Measurements from ENCODE around the gene CAMK2A. TPM values are rescaled to one million over a fixed set of nuclear protein-coding genes. Genes with fewer than 3 reads are reported as not detected.

CAMK2A gene
- total RNA-seq, 6 experiments from 2014 or later = 0.09 to 0.64 (median 0.18) TPM

DNA sequence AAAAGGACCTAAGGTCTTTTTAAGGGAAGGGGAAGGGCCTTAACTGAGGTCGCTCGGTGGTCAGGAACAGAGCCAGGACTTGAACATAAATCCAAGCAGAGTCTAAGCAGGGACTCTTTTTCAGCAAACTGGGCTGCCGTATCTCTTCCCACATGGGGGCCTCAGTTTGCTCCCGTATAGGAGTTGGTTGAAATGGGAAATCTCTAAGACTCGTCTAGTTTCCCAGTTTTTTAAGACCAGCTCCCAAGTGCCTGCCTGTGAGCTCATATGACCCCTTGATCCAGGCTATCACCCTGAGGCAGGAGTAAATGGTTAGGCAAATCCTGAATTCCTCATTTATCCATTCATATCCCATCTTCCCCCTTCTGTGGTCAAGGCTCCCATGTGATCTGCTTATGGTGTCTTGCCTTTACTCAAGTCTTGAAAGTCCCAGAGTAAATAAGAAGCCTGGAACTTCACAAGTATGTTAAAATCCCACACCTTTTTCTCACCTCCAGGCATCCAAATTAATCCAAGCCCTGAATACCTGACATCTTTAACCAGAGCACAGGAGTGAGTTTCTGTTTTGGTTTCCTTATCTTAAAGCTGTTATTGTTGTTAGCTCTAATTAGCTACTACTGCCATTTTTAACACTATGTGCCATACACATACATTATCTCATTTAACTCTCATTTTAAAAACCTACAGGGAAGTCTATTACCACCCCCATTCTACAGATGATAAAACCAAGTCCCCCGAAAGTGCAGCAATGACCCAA lies 10.2 kb upstream of the CAMK2A start:
- Mint-ChIP-seq H3K36me3 (ENCODE audit: low read depth) (no peaks in the 10 kb centered on the region), H3K27ac (peak overlapping the region; percentile 96), H3K9me3 (no peaks in the 10 kb centered on the region), H3K27me3 (ENCODE audit: insufficient read depth) (no peaks in the 10 kb centered on the region), H3K4me3 (peak overlapping the region; percentile 56), H3K4me1 (ENCODE audit: low read depth) (peaks cover 71% of the 10 kb centered on the region)
- DNase-seq = peak; percentile 25
- TF ChIP-seq, protein P1, sequence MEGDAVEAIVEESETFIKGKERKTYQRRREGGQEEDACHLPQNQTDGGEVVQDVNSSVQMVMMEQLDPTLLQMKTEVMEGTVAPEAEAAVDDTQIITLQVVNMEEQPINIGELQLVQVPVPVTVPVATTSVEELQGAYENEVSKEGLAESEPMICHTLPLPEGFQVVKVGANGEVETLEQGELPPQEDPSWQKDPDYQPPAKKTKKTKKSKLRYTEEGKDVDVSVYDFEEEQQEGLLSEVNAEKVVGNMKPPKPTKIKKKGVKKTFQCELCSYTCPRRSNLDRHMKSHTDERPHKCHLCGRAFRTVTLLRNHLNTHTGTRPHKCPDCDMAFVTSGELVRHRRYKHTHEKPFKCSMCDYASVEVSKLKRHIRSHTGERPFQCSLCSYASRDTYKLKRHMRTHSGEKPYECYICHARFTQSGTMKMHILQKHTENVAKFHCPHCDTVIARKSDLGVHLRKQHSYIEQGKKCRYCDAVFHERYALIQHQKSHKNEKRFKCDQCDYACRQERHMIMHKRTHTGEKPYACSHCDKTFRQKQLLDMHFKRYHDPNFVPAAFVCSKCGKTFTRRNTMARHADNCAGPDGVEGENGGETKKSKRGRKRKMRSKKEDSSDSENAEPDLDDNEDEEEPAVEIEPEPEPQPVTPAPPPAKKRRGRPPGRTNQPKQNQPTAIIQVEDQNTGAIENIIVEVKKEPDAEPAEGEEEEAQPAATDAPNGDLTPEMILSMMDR (IDR thresholded peaks at IDR 0.05) = no peak

DNA sequence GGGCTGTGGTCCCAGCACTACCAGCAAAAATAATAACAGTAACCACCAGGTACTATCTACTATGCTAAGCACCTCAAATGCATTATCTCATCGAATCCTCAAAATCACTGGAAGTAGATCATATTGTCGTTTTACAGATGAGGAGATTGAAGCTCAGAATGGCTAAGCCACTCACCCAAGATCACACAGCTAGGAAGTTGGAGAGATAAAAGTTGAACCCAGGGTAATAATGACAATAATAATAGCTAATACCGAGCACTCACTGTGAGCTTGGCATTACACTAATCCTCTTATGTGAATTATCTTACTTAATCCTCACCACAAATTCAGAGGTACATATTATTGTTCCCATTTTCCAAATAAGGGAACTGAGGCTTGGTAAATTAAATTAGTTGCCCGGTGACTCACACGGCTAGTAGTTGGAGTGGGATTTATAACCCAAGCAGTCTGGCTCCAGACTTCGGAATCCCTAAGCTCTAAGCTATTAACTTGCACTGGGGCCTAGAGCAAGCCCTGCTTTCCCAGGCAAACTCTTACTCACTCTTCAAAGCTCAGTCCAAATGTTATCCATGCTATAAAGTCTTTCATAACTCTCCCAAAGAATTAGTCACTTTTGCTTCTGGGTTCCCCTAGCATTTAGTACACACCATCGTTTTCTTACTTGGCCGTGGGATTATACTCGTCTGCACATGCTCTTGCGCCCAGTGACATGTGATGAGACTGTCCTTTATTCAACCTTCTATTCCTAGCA lies 9.3 kb upstream of the CAMK2A start:
- Mint-ChIP-seq H3K9me3 (no peaks in the 10 kb centered on the region), H3K27ac (peak overlapping the region; percentile 96), H3K4me3 (peak overlapping the region; percentile 56), H3K4me1 (ENCODE audit: low read depth) (peaks cover 65% of the 10 kb centered on the region), H3K36me3 (ENCODE audit: low read depth) (no peaks in the 10 kb centered on the region), H3K27me3 (ENCODE audit: insufficient read depth) (no peaks in the 10 kb centered on the region)
- TF ChIP-seq, protein P1 (IDR thresholded peaks at IDR 0.05) = no peak
- DNase-seq = peak; percentile 99

DNA sequence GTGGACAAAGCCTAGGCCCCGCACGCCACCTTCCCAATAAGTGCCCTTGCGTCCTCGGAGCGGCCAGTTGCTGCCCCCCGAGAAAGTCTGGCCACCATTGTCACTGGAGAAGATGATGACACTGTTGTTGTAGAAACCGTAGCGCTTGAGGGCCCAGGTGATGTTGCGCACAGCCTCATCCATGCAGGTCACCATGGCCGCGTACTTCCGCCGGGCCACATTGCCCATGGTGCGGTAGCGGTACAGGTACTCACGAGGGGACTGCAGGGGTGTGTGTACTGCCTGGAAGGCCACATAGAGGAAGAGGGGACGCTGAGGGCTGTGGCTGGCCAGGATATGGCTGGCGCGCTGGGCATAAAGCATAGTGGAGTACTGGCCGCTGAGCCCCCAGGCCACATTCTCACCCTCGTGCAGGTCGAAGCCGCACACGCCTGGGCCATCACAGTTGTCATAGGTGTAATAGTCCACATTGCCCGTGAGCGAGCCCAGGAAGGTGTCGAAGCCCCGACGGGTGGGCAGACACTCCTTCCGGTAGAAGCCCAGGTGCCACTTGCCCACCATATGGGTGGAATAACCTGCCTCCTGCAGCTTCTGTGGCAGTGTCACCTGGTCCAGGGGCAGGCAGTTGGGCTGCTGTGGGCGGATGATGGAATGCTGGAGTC lies 8.5 kb upstream of the CAMK2A start:
- peaks cover 58% of the 10 kb centered on the region for H3K4me1 Mint-ChIP-seq (ENCODE audit: low read depth)
- H3K36me3 Mint-ChIP-seq (ENCODE audit: low read depth) = no peaks in the 10 kb centered on the region
- H3K9me3 Mint-ChIP-seq = no peaks in the 10 kb centered on the region
- H3K27me3 Mint-ChIP-seq (ENCODE audit: insufficient read depth) = no peaks in the 10 kb centered on the region
- TF ChIP-seq, protein P1 (IDR thresholded peaks at IDR 0.05) = no peak
- peak overlapping the region; percentile 96 for H3K27ac Mint-ChIP-seq
- H3K4me3 Mint-ChIP-seq = no peak overlapping the region
- DNase-seq = no peak

DNA sequence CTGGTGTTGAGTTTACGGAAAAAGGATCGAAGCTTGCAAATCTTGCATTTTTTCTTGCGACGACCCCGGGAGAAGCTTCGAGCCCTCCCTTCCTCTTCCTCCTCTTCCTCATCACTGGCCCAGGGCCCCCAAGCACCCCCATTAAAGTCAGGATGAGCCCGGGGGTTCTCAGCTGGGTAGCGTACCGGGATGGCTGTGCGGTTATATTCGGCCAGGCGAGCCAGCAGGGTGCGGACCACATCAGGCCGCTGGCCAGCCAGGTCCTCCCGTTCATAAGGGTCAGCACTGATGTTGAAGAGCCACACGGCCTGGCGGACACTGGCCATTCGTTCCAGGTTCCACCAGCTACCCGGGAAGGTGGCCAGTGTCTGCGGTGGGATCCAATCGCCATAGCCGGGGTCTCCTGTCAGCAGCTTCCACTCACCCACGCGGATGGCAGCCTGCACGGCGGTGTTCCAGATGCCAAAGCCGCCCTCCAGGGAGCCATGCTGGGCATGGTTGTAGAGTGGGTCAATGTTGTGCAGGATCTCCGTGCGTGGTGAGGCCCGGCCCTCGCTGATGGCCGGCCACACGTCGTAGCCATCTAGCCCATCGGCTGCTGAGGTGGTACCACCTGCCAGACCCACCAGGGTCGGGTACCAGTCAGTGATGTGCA lies 7.8 kb upstream of the CAMK2A start:
- Mint-ChIP-seq H3K4me1 (ENCODE audit: low read depth) (peaks cover 58% of the 10 kb centered on the region), H3K36me3 (ENCODE audit: low read depth) (no peaks in the 10 kb centered on the region), H3K9me3 (no peaks in the 10 kb centered on the region), H3K27ac (no peak overlapping the region), H3K27me3 (ENCODE audit: insufficient read depth) (no peaks in the 10 kb centered on the region; the same call in 1 of the 2 replicates), H3K4me3 (no peak overlapping the region)
- DNase-seq = no peak
- TF ChIP-seq, protein P1 (IDR thresholded peaks at IDR 0.05) = no peak

DNA sequence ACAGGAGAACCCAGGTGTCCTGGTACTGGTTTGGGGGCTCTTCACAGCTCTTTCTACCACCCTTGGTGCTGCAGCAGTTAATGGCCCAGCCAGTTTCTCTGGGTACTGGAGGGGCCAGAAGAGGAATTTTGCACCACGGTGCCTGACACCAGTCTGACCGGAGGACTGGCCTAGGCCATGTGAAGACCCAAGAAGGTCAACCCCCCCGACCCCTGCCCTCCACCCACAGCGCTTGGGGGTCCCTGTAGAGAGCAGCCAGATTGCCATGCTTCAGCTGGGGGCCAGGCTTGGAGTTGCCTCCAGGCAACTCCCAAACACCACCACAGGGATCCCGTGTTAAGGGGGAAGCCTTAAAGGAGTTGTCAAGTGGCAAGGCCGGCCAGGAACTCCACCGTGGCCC lies 6.9 kb upstream of the CAMK2A start:
- Mint-ChIP-seq H3K27me3 (ENCODE audit: insufficient read depth) (no peaks in the 10 kb centered on the region; the same call in 1 of the 2 replicates), H3K36me3 (ENCODE audit: low read depth) (no peaks in the 10 kb centered on the region), H3K9me3 (no peaks in the 10 kb centered on the region), H3K4me3 (no peak overlapping the region), H3K4me1 (ENCODE audit: low read depth) (peaks cover 54% of the 10 kb centered on the region), H3K27ac (no peak overlapping the region)
- no peak for DNase-seq
- TF ChIP-seq, protein P1 (IDR thresholded peaks at IDR 0.05) = no peak

All from HFFc6 (cell line).